Measurements from ENCODE around the gene GOPC.
"Not testable (repeated sequence)": the region's sequence is repeated elsewhere in the genome, so short reads cannot be mapped to it uniquely, and the experiment has no call there.

The GOPC gene

DNA sequence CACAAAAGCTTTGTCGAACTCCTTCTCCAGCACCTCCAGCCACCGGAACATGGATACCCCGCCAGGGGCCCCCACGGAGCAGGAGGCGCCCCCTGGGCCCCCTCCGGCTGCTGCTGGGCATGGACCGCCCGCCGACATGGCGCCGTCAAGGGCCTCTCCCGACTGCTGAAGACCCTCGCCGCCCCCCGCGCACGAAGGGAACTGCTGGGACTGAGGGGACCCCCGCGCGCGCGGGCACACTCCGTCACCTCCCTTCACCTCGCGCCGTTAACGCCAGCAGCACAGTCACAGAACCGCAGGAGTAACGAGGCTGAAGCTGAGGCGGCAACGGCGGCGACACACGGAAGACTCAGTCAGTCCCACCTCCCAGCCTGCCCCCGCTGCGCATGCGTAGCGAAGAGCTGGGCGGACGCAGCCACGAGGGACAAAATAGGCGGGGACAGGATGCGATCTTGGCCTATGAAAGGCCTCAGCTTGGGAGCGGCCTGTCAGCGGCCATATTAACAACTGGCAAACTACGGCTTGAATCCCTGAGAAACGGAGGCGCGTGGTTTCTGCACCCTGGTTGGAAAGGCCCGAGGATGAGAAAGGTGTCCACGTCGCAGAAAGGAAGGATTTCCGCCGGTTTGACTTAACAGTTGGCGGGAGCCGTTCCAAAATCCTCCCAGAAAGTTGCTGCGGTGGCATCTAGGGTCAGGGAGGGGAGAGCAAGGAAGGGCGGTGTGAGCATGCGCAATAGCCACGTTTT lies at the start of gene GOPC:
TSS of gene GOPC (minus strand) at position 361 of the 748 bp plus-strand sequence. CDS start at position 138, 223 bp downstream.
- TF ChIP-seq, protein P1, sequence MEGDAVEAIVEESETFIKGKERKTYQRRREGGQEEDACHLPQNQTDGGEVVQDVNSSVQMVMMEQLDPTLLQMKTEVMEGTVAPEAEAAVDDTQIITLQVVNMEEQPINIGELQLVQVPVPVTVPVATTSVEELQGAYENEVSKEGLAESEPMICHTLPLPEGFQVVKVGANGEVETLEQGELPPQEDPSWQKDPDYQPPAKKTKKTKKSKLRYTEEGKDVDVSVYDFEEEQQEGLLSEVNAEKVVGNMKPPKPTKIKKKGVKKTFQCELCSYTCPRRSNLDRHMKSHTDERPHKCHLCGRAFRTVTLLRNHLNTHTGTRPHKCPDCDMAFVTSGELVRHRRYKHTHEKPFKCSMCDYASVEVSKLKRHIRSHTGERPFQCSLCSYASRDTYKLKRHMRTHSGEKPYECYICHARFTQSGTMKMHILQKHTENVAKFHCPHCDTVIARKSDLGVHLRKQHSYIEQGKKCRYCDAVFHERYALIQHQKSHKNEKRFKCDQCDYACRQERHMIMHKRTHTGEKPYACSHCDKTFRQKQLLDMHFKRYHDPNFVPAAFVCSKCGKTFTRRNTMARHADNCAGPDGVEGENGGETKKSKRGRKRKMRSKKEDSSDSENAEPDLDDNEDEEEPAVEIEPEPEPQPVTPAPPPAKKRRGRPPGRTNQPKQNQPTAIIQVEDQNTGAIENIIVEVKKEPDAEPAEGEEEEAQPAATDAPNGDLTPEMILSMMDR (IDR thresholded peaks at IDR 0.05; ENCODE audit: extremely low read depth, insufficient read depth, missing control alignments) = peak; percentile 12
- in situ Hi-C loops (cut with MboI; ENCODE audit: low pct_unique_long_range_greater_than_20kb, low sequenced_read_pairs, unreplicated experiment) = no loop called here
- peak; percentile 96 for DNase-seq (ENCODE audit: low spot score)

DNA sequence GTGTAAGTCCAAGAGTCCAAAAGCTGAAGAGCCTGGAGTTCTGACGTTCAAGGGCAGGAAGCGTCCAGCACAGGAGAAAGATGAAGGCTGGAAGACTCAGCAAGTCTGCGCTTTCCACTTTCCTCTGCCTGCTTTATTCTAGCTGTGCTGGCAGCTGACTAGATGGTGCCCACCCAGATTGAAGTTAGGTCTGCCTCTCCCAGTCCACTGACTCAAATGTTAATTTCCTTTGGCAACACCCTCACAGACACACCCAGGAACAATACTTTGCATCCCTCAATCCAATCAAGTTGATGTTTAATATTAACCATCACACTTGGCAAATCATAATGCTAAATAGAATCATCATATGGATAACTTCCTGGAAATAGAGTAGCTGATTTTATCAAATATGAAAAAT lies 49.7 kb upstream of the GOPC start:
- in situ Hi-C loops (cut with MboI; ENCODE audit: low pct_unique_long_range_greater_than_20kb, low sequenced_read_pairs, unreplicated experiment); DNase-seq (ENCODE audit: low spot score): not testable (repeated sequence)

DNA sequence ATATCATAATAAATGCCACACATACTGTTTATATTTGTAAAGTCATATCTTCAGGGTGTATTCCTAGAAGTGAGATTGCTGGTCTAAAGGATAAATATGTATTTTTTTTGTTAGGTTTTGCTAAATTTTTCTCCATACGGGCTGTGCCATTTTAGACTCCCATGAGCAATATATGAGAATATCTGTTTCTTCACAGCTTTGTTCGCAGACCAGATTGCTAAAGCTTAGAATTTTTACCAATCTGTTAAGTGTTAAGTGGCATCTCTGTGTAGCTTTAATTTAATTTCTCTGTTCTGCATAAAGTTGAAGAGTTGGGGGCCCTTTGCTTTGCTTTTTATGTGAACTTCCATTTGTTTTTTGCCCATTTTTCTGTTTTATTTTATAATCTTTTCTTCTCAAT lies 40.7 kb upstream of the GOPC start:
- in situ Hi-C loops (cut with MboI; ENCODE audit: low pct_unique_long_range_greater_than_20kb, low sequenced_read_pairs, unreplicated experiment) = no loop called here
- no peak for DNase-seq (ENCODE audit: low spot score)
- TF ChIP-seq, protein P1 (IDR thresholded peaks at IDR 0.05; ENCODE audit: extremely low read depth, insufficient read depth, missing control alignments) = no peak

DNA sequence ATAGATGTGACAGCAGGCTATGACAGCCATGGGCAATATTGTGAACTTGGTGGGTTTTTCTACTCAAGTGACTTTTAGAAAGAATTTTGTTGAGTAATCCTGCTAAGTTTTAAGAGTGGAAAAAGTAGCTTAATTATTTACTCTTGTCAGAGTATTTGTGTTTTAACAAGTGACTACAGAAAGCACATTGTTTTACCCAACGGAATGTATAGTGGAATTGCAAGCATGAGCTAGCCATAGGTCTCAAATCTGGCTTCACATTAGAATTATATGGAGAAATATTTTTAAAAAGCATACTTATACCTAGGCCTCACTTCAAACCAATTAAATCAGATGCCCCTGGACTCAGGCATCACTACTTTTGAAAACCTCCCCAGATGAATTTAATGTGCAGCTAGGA lies 35.5 kb upstream of the GOPC start:
- in situ Hi-C loops (cut with MboI; ENCODE audit: low pct_unique_long_range_greater_than_20kb, low sequenced_read_pairs, unreplicated experiment) = no loop called here
- TF ChIP-seq, protein P1 (IDR thresholded peaks at IDR 0.05; ENCODE audit: extremely low read depth, insufficient read depth, missing control alignments) = no peak
- DNase-seq (ENCODE audit: low spot score) = no peak

DNA sequence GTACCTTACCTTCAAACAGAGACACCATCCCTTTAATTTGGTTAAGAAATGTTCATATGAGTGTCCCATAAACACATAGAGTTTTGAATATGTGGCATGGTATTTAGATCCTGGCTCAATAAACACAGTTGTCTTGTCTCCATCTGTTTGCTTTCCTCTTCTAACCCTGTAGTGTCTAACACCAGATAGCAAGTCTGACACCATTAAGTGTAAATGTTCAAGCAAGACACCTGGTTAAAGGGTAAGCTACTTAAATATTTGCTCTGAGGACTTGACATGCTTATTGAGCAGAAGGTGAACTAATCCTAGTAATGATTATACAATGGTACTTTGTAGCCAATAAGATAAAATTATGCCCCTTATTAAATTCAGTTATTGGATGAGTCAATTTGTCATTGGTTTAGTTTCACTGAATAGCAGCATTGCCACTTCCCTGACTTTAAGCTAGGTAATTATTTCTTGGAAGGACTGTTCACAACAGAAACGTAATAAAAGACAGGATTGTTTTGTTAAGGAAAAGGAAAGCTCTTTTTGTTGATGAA lies 26.9 kb upstream of the GOPC start:
- TF ChIP-seq, protein P1 (IDR thresholded peaks at IDR 0.05; ENCODE audit: extremely low read depth, insufficient read depth, missing control alignments) = no peak
- in situ Hi-C loops (cut with MboI; ENCODE audit: low pct_unique_long_range_greater_than_20kb, low sequenced_read_pairs, unreplicated experiment) = no loop called here
- no peak for DNase-seq (ENCODE audit: low spot score)

DNA sequence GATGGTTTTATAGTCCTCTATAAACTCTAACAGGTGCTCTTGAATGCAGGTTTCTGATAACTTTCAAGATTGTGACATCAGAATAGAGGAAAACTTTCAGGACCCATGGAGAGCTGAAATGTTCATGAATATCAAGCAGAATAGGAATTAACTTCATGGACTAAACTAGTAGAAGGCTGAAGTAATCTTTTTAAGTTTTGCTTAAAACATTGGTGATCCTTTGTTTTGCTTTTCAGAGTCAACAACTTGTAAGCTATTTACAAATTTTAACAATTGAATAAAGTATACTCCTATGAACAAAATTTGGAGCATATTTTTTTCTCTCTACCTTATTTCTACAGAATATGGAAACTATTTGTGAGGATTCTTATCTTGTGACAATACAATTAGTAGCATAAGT lies 25.2 kb upstream of the GOPC start:
- in situ Hi-C loops (cut with MboI; ENCODE audit: low pct_unique_long_range_greater_than_20kb, low sequenced_read_pairs, unreplicated experiment) = no loop called here

More for the DNA sequence above, 25.2 kb upstream of the GOPC start:
- TF ChIP-seq, protein P1 (IDR thresholded peaks at IDR 0.05; ENCODE audit: extremely low read depth, insufficient read depth, missing control alignments) = no peak
- DNase-seq (ENCODE audit: low spot score) = no peak
